Measurements from ENCODE around the gene ABHD12. TPM values are rescaled to one million over a fixed set of nuclear protein-coding genes. Genes with fewer than 3 reads are reported as not detected.

The ABHD12 gene
- total RNA-seq, 2 donors from 2014 or later = 48.5 to 49.8 TPM

DNA sequence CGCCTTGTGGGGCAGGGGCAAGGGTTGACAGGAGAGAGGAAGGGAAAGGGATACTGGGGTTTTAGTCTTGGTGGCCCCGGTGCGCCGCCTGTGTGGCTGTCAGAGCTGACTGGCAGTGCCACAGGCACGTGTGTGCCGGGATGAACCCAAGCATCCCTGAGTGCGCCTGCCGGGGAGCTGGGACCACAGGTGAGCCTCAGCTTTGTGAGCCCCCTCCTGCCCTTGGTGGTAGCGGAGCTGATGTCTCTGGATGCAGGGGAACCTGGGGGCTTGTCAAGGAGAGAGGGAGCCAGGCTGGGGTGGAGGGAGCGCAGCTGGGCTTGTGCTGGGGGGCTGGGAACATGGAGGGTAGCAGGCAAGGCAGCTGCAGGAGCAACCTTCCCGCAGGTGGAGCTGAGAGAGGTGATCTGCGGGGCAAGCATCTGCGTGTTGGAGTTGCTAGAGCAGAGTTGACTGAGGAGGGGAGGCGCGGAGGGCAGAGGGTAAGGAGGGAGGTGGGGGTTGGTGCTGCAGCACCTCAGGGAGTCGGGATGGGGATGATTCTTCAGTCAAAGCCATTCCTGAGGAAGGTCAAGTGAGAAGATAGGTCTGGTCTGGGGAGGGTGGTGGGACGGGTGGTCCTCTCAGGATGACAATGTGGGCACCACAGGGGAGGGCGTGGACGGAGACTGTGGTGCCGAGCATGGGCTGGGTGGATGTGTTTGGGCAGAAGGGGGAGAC is 114.7 kb downstream of the ABHD12 start:
- Histone ChIP-seq H3K27me3 (replicated peaks; ENCODE audit: insufficient read depth) (no peaks in the 10 kb centered on the region), H3K27ac (no peak overlapping the region), H3K4me1 (ENCODE audit: control insufficient read depth in 1 of 2, low read depth in 2 of 2) (no peaks in the 10 kb centered on the region)

DNA sequence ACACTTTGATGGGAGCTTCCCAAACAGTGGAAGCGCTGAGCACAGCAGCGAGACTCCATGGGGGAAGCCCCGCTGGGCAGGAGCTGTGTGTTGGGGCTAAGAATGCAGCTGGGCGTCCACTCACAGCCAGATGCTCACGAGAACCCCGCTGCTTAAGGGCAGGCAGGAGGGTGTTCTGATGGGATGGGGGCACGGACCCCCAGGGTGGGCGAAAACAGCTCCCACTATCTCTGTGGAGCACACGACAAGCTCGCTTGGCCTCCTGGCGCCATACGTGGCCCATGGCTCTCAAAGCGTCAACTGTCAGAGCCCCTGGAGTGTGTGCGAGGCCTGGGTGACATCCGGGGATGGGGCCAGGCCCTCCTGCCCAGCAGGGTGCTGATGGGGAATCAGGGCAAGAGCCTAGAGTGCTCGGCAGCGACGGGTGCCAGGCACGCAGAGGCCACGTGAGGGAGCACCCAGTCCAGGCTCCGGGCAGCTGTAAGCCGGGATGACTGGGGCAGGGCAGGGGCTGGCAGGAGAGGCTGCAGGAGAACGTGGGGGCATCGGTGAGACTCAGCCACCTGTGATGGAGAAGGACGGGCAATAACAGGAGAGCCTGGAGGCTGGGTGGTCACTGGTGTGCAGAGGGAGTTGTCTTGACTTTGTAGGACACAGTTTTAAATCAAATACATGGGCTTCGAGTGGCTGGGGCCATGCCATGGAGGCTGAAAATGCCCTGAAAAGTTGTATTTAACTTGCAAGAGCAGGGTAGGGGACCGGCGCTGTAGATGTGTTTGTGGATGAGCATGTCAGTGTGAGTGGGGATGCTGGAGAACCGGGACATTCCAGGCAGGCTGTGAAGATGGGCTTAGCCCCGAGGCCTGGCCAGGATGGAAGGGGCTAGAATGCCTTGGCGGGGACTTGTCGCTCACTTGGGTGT is 115.5 kb downstream of the ABHD12 start:
- TF ChIP-seq, protein P1, sequence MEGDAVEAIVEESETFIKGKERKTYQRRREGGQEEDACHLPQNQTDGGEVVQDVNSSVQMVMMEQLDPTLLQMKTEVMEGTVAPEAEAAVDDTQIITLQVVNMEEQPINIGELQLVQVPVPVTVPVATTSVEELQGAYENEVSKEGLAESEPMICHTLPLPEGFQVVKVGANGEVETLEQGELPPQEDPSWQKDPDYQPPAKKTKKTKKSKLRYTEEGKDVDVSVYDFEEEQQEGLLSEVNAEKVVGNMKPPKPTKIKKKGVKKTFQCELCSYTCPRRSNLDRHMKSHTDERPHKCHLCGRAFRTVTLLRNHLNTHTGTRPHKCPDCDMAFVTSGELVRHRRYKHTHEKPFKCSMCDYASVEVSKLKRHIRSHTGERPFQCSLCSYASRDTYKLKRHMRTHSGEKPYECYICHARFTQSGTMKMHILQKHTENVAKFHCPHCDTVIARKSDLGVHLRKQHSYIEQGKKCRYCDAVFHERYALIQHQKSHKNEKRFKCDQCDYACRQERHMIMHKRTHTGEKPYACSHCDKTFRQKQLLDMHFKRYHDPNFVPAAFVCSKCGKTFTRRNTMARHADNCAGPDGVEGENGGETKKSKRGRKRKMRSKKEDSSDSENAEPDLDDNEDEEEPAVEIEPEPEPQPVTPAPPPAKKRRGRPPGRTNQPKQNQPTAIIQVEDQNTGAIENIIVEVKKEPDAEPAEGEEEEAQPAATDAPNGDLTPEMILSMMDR (IDR thresholded peaks at IDR 0.05) = no peak
- Histone ChIP-seq H3K27ac (no peak overlapping the region), H3K36me3 (peaks cover 86% of the 10 kb centered on the region), H3K4me3 (no peak overlapping the region), H3K4me1 (ENCODE audit: control insufficient read depth in 1 of 2, low read depth in 2 of 2) (no peaks in the 10 kb centered on the region), H3K27me3 (replicated peaks; ENCODE audit: insufficient read depth) (no peaks in the 10 kb centered on the region), H3K9me3 (no peaks in the 10 kb centered on the region)
- ATAC-seq (ENCODE audit: insufficient number of reproducible peaks, low FRiP score, low read depth) (no peak), DNase-seq (ENCODE audit: low spot score) (no peak)

More for the DNA sequence above, 114.7 kb downstream of the ABHD12 start:
- TF ChIP-seq, protein P1 (IDR thresholded peaks at IDR 0.05) = no peak
- peaks cover 87% of the 10 kb centered on the region for H3K36me3 ChIP-seq
- ATAC-seq (ENCODE audit: insufficient number of reproducible peaks, low FRiP score, low read depth) (no peak), DNase-seq (ENCODE audit: low spot score) (no peak)
- no peak overlapping the region for H3K4me3 ChIP-seq
- no peaks in the 10 kb centered on the region for H3K9me3 ChIP-seq

DNA sequence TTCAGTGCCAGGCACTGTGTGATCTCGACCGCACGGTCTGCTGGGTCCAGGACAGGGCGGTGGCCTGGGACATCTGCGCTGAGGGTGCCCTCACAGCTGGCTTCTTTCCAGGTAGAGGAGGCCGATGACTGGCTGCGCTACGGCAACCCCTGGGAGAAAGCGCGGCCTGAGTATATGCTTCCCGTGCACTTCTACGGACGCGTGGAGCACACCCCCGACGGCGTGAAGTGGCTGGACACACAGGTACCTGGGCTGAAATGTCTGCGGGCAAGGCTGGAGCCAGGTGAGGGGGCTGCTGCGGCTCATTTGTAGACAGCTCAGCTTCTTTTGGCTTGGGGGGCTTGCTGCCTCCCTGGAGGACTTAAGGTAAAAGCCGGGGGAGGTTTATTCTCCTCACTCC is 116.2 kb downstream of the ABHD12 start:
- ATAC-seq (ENCODE audit: insufficient number of reproducible peaks, low FRiP score, low read depth) = no peak
- H3K4me3 ChIP-seq = no peak overlapping the region
- peaks cover 84% of the 10 kb centered on the region for H3K36me3 ChIP-seq
- no peak overlapping the region for H3K27ac ChIP-seq
- H3K9me3 ChIP-seq = no peaks in the 10 kb centered on the region
- no peaks in the 10 kb centered on the region for H3K27me3 ChIP-seq (replicated peaks; ENCODE audit: insufficient read depth)
- TF ChIP-seq, protein P1 (IDR thresholded peaks at IDR 0.05) = no peak
- no peaks in the 10 kb centered on the region for H3K4me1 ChIP-seq (ENCODE audit: control insufficient read depth in 1 of 2, low read depth in 2 of 2)
- no peak for DNase-seq (ENCODE audit: low spot score)

DNA sequence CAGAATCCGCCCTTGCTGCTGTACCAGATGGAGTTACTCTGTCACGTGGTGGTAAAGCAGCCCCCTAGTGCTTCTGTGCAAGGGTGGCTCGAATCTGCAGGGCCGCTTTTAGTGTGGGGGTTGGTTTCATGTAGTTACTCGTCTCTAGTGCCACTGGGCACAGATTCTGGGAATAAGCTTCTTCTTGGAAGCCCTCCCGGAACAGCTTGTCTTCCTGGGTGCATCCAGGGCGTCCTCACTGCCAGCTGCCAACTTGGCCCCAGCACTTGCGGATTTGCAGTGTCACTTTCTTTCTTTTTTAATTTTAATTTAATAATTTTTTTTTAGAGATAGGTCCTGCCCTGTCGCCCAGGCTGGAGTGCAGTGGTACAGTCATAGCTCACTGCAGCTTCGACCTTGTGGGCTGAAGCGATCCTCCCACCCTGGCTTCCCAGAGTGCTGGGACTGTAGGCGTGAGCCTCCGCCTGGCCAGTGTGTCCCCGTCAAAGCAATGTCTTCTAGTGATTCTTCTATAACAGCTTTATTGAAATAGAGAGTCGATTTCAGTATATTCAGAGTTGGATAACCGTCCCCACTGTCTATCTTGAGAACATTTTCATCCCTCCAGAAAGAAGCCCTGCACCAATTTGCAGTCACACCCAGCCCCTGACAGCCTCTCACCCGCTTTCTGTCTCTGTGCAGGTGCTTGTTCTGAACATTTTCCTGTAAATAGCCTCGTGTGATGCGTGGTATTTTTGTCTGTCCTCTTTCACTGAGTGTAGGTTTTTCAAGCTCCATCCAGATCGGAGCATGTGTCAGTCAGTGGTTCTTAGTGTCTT is 116.9 kb downstream of the ABHD12 start:
- TF ChIP-seq, protein P1 (IDR thresholded peaks at IDR 0.05) = no peak
- no peak for DNase-seq (ENCODE audit: low spot score)
- Histone ChIP-seq H3K27me3 (replicated peaks; ENCODE audit: insufficient read depth) (no peaks in the 10 kb centered on the region), H3K27ac (no peak overlapping the region), H3K9me3 (no peaks in the 10 kb centered on the region), H3K36me3 (peaks cover 83% of the 10 kb centered on the region), H3K4me3 (no peak overlapping the region), H3K4me1 (ENCODE audit: control insufficient read depth in 1 of 2, low read depth in 2 of 2) (no peaks in the 10 kb centered on the region)
- ATAC-seq (ENCODE audit: insufficient number of reproducible peaks, low FRiP score, low read depth) = no peak

Measured in thoracic aorta (tissue), 2 donors.